ENCODE measurements around the gene CMPK1. TPM values are rescaled to one million over a fixed set of nuclear protein-coding genes. Genes with fewer than 3 reads are reported as not detected.
A peak's percentile ranks its signal among the peaks of the same experiment; 100 is the strongest.

CMPK1 gene
- total RNA-seq, 1 experiment from 2014 or later: 36.3 TPM

- no peak overlapping the region for H3K27ac Mint-ChIP-seq
- TF ChIP-seq CTCF (IDR thresholded peaks at IDR 0.05) (no peak), TEAD1 (CRISPR knock-in tag; IDR thresholded peaks at IDR 0.05) (no peak), FOXK1 (CRISPR knock-in tag; IDR thresholded peaks at IDR 0.05) (no peak; the same call in 1 of the 2 replicates), ESRRA (CRISPR knock-in tag; IDR thresholded peaks at IDR 0.05; ENCODE audit: borderline replicate concordance) (no peak), SP1 (CRISPR knock-in tag; conservative IDR thresholded peaks at IDR 0.05) (no peak), NR1H2 (CRISPR knock-in tag; IDR thresholded peaks at IDR 0.05) (no peak), CBFB (CRISPR knock-in tag; IDR thresholded peaks at IDR 0.05; ENCODE audit: low read depth) (no peak), TP53 (CRISPR knock-in tag; IDR thresholded peaks at IDR 0.05) (no peak), E2F5 (CRISPR knock-in tag; IDR thresholded peaks at IDR 0.05) (peak; percentile 55; the same call in 1 of the 2 replicates), MXD4 (CRISPR knock-in tag; IDR thresholded peaks at IDR 0.05; ENCODE audit: borderline replicate concordance) (no peak), ZNF263 (CRISPR knock-in tag; IDR thresholded peaks at IDR 0.05; ENCODE audit: low read depth) (no peak), GTF2I (CRISPR knock-in tag; conservative IDR thresholded peaks at IDR 0.05) (no peak)
- TF ChIP-seq, protein P1, sequence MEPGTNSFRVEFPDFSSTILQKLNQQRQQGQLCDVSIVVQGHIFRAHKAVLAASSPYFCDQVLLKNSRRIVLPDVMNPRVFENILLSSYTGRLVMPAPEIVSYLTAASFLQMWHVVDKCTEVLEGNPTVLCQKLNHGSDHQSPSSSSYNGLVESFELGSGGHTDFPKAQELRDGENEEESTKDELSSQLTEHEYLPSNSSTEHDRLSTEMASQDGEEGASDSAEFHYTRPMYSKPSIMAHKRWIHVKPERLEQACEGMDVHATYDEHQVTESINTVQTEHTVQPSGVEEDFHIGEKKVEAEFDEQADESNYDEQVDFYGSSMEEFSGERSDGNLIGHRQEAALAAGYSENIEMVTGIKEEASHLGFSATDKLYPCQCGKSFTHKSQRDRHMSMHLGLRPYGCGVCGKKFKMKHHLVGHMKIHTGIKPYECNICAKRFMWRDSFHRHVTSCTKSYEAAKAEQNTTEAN (CRISPR knock-in tag; IDR thresholded peaks at IDR 0.05): no peak
- TF ChIP-seq, protein P2, sequence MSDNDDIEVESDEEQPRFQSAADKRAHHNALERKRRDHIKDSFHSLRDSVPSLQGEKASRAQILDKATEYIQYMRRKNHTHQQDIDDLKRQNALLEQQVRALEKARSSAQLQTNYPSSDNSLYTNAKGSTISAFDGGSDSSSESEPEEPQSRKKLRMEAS (CRISPR knock-in tag; IDR thresholded peaks at IDR 0.05): peak; percentile 49; the same call in 1 of the 2 replicates
- H3K36me3 Mint-ChIP-seq: no peaks in the 10 kb centered on the region
- ChIA-PET CTCF (interaction anchor here (2.0 to 4.7 kb wide), 3 partner anchors 20 to 309 kb away, joined by 6 to 24 read pairs (median 7); partner anchors contain the start of gene FOXD2), POLR2A (no interaction called here)
- DNase-seq (ENCODE audit: low spot score): no peak
- peaks cover 8% of the 10 kb centered on the region for H3K4me1 Mint-ChIP-seq
- no peaks in the 10 kb centered on the region for H3K9me3 Mint-ChIP-seq
- peak; percentile 46 for ATAC-seq
- peak overlapping the region; percentile 68 for H3K4me3 Mint-ChIP-seq
- peaks cover 83% of the 10 kb centered on the region for H3K27me3 Mint-ChIP-seq (ENCODE audit: low read depth)
Observed at GRCh38 chr1:47416319-47417169, 83.0 kb downstream of the CMPK1 start.

DNA sequence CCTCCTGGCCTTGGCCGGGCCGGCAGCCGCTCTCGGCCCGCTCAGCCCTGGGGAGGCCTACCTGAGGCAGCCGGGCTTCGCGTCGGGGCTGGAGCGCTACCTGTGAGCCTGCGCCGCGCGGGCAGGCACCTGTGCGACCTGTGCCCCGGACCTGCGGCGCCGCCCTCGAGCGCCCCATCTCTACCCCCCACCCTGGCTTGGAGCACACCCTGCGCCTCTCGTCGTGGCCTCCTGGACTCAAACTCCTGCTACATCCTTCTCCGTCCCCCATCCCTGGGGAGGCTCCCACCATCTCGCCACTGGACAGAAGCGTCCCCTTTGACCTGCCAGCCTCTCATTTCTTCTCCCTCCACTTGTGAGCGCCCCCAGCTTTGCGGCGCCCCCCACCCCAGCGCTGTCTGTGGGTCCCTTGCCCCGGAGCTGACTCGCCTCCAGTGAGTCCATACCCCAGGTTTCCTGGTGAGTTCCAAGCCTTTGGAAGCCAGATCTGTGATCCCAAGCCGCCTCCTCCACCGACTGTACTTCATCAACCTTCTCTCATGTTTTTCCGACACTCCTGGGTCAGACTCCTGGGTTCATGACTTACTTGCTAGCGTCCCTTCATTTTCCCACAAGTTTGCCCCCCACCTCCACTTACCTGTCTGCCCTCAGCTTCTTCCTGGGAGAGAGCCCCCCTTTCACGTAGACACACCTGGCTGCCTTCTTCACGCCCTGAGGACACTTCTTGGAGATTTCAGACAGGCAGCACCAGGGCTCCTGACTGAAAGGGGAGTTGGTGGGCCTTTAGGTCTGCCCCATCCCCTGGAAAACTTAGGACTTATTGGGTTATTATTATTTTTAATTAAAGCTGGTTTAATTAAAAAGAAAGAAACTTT, 83.8 kb downstream of the CMPK1 start:
- H3K4me3 Mint-ChIP-seq: peak overlapping the region; percentile 66
- ATAC-seq (peak; percentile 50), DNase-seq (ENCODE audit: low spot score) (no peak)
- no peak overlapping the region for H3K27ac Mint-ChIP-seq
- TF ChIP-seq E2F5 (CRISPR knock-in tag; IDR thresholded peaks at IDR 0.05) (peak; percentile 12; the same call in 1 of the 2 replicates), ZNF121 (CRISPR knock-in tag; IDR thresholded peaks at IDR 0.05) (no peak)
- TF ChIP-seq, protein P3, sequence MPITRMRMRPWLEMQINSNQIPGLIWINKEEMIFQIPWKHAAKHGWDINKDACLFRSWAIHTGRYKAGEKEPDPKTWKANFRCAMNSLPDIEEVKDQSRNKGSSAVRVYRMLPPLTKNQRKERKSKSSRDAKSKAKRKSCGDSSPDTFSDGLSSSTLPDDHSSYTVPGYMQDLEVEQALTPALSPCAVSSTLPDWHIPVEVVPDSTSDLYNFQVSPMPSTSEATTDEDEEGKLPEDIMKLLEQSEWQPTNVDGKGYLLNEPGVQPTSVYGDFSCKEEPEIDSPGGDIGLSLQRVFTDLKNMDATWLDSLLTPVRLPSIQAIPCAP (CRISPR knock-in tag; IDR thresholded peaks at IDR 0.05): 0 out of 2 replicates have a peak, but pooled peaks have one; percentile 33
- POLR2A ChIA-PET: no interaction called here
- H3K4me1 Mint-ChIP-seq: peaks cover 8% of the 10 kb centered on the region
- CTCF ChIA-PET: interaction anchor here (2.0 to 8.7 kb wide), 5 partner anchors 15 to 309 kb away, joined by 6 to 109 read pairs (median 18); partner anchors contain the start of gene FOXD2
- peaks cover 90% of the 10 kb centered on the region for H3K27me3 Mint-ChIP-seq (ENCODE audit: low read depth)
- H3K9me3 Mint-ChIP-seq: no peaks in the 10 kb centered on the region
- no peaks in the 10 kb centered on the region for H3K36me3 Mint-ChIP-seq

Measured in WTC11 (cell line).